Esophagus squamous epithelium (tissue), 4 donors: ENCODE results near the gene EXO1.

ENCODE experiments used
- POLR2A ChIP-seq, 4 donors: fragments of 450-650 bp; IDR thresholded peaks; one replicate each; pipeline ENCODE4 v1.6.1; 2017; ENCODE audit warnings: antibody characterized with exemption in 4 of 4, mild to moderate bottlenecking in 4 of 4, moderate library complexity in 3 of 4
- TF ChIP-seq, protein P1 (sequence below), 6 experiments: fragments of 450-650 bp in 4 of 6; fragments of 200-600 bp in 2 of 6; sonication (generic) in 2 of 6; IDR thresholded peaks; one replicate each; pipeline ENCODE4 v1.5.1; 2016 to 2019; ENCODE audit warnings: antibody characterized with exemption in 6 of 6, mild to moderate bottlenecking in 4 of 6, moderate library complexity in 4 of 6

DNA sequence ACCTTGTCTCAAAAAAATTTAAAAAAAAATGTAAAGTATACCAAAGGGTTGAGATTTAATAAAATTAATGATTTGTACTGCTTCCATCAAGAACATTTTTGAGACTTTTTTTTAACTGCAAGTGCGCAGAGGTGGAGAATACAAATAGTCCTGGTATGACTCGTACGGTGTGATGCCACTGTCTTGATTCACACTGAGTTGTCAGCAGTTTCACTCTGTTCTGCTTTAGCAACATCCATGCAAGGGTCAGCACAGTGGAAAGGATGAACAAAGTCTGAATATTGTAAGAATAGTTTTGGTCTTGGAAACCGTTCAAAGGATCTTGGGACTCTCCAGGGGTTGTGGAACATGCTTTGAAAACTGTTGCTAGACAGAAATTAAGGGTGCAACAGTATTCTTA is 40.2 kb downstream of the EXO1 start:
- no peak for TF ChIP-seq POLR2A (IDR thresholded peaks at IDR 0.05)
- TF ChIP-seq, protein P1, sequence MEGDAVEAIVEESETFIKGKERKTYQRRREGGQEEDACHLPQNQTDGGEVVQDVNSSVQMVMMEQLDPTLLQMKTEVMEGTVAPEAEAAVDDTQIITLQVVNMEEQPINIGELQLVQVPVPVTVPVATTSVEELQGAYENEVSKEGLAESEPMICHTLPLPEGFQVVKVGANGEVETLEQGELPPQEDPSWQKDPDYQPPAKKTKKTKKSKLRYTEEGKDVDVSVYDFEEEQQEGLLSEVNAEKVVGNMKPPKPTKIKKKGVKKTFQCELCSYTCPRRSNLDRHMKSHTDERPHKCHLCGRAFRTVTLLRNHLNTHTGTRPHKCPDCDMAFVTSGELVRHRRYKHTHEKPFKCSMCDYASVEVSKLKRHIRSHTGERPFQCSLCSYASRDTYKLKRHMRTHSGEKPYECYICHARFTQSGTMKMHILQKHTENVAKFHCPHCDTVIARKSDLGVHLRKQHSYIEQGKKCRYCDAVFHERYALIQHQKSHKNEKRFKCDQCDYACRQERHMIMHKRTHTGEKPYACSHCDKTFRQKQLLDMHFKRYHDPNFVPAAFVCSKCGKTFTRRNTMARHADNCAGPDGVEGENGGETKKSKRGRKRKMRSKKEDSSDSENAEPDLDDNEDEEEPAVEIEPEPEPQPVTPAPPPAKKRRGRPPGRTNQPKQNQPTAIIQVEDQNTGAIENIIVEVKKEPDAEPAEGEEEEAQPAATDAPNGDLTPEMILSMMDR (IDR thresholded peaks at IDR 0.05), result no peak
